ENCODE measurements around the gene FREY1.

The FREY1 gene

GRCh38 chr11:45870706-45871105 lies 36.4 kb downstream of the FREY1 start:
- DNase-seq (ENCODE audit: low read depth), result no peak

- DNase-seq (ENCODE audit: low read depth), result no peak
Observed at GRCh38 chr11:45869551-45869950, 37.5 kb downstream of the FREY1 start.

DNA sequence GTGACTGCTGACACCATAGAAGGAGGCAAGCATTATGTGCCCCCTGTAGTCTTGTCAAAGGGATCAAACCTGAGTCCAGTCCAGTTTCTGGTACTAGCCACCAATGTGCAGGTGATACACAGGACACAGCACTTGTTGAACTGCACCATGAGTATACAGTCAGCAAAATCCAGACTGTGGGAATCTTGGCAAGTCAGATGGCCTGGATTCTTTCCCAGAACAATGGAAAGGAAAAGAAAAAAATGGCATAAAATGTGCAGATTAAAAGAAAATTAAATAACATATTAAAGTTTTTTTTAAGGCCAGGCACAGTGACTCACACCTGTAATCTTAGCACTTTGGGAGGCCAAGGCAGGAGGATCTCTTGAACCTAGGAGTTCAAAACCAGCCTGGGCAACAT lies 43.0 kb downstream of the FREY1 start:
- no peak for DNase-seq (ENCODE audit: low read depth)

DNA sequence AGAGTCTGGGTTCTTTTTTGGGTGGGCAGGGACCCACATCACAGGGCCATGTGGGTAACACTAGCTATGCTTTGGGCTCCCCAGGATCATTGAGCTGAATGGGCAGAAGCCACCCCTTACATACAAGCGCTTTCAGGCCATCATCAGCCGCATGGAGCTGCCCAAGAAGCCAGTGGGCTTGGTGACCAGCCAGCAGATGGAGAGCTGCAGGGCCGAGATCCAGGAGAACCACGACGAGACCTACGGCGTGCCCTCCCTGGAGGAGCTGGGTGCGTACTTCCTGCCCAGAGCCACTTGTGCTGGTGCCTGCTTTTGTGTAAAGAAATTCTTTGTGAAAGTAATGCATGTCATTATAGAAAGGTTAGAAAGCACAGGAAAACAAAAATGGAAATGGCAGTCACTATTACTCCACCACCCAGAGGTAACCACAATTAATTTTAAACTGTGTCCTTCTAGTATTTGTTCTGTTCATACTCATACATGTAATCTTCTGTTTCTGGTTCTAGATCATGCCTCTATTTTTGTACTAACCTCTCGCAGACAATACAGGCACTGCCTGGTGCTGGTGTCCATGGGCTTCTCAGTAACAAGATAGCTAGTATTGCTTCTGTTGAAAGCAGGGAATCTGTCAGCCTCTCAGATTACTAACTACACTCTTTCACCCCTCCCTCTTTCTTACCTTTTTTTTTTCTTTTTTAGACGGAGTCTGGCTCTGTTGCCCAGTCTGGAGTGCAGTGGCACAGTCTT lies 46.1 kb downstream of the FREY1 start:
- DNase-seq (ENCODE audit: low read depth), result no peak

DNA sequence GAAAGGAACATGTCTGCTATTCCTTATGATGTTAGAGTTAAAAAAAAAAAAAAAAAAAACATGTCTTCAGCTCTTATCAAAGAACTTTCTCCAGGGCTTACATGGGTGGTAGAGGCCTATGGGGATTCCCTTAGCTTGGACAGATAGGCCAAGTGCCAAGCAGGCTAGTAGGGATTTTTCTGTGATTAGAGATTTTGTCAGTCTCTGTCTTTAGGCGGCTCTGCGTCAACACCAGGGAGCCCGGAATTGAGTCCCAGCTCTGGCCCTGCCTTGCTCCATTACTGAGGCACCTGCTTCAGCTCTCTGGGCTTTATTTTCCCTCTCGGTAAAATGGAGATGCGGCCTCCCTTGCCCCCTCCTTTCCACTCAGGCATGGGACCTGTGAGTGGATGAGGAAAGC lies 46.7 kb downstream of the FREY1 start:
- DNase-seq (ENCODE audit: low read depth), result no peak

GRCh38 chr11:45859661-45860140 lies 47.4 kb downstream of the FREY1 start:
- DNase-seq (ENCODE audit: low read depth), result peak; percentile 74

DNA sequence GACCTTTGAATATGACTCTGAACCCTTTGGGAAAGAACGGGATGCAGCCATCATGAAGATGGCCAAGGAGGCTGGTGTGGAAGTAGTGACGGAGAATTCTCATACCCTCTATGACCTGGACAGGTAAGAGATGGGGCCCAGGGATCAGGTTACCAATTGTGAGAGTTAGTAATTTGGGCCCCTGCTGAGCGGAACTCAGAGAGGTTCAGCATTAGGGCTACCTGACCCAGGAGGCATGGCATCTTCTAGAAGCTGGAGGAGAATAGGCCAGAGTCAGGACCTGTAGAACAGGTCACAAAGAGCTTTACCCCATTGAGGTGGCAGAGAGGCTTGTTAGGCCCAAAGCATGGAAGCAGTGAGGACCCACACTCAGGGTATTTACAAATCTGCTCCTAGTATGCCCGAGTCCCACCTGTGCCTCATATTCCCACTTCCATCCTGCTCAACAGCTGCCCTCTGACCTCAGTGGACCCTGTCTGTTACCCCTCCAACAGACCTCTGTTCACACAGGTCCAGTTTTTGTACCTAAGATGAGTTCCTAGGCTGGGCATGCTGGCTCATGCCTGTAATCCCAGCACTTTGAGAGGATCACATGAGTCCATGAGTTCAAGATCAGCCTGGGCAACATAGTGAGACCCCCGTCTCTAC lies 48.2 kb downstream of the FREY1 start:
- DNase-seq (ENCODE audit: low read depth), result no peak

DNA sequence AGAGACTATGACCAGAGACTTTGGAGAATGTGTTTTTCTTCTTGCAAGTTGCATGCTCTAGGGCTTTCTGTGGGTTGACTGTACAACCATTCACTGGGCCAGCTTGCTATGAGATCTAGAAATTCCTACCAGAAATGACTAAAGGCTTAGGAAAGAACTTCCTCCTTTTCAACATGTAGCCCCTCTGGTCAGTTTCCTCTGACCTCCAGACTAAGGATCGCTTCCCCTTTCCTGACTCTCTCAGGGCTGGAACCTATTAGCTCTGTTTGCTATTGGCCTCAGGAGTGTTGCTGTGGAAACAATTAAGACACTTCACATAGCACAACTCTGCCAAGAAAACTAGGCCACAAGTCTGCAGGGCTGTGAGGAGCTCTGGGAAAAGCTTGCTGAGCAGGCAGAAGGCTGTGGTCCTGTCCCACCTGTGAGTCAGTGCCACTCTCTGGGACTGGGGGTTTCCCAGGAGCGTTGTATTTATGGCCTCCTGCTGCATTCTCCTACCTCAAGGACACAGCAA lies 49.1 kb downstream of the FREY1 start:
- peak; percentile 43 for DNase-seq (ENCODE audit: low read depth)
